HepG2 (cell line): ENCODE measurements around the gene TLX3. TPM values are rescaled to one million over a fixed set of nuclear protein-coding genes. Genes with fewer than 3 reads are reported as not detected.
A peak's percentile ranks its signal among the peaks of the same experiment; 100 is the strongest.

Source experiments
- ATAC-seq: fragments of 200-7000 bp; cut with Tn5 transposase; 3 replicates; pipeline ENCODE4 v1.9.1; 2020; ENCODE audit warnings: mild to moderate bottlenecking, moderate library complexity
- BruUV-seq: library from RNA; stranded (reverse); fragments of 400-500 nt; replicated peaks from 2 replicates; lab custom pipeline; 2021; lab: Mats Ljungman, UMichigan
- CTCF ChIA-PET: fragments of 300-600 bp; formaldehyde crosslinking; extraction: SDS; loops from one replicate; lab custom pipeline; 2021; ENCODE audit warnings: low total read pairs, inconsistent platforms, low intra/inter-chr PET ratio; lab: Yijun Ruan, JAX
- POLR2A ChIA-PET: fragments of 350-600 bp; sonication (Branson Sonifier 250); formaldehyde crosslinking; loops from one replicate; lab custom pipeline; 2020; ENCODE audit warnings: antibody characterized with exemption, inconsistent platforms; lab: Yijun Ruan, JAX
- DNase-seq: peaks from one replicate; pipeline ENCODE4 v3.0.0-alpha.2; 2015; ENCODE audit warnings: low spot score
- FAIRE-seq: peaks from 3 replicates; lab custom pipeline; 2011; peaks lifted over from hg19 to GRCh38; lab: Jason Lieb, UNC
- H2AFZ ChIP-seq: one replicate; pipeline ENCODE4 v1.6.1; 2011; ENCODE audit warnings: low read length, inconsistent platforms
- H3K27ac ChIP-seq: fragments of 300-600 bp; 3 replicates; pipeline ENCODE4 v1.8.0; 2011; ENCODE audit warnings: mixed run types, mild to moderate bottlenecking, mixed read lengths, low read length, inconsistent platforms; ENCODE audit not compliant: insufficient read depth; ENCODE audit errors: extremely low read length
- H3K27me3 ChIP-seq, 2 experiments: fragments of 200-600 bp in 1 of 2; 2 replicates in 1 of 2; 3 replicates in 1 of 2; pipeline versions ENCODE4 v1.6.0 to v1.8.0; 2011; ENCODE audit warnings: low read length in 2 of 2, mild to moderate bottlenecking in 2 of 2, moderate library complexity in 2 of 2, inconsistent platforms in 1 of 2; ENCODE audit not compliant: insufficient read depth in 2 of 2, control insufficient read depth in 1 of 2
- H3K36me3 ChIP-seq, 2 experiments: fragments of 200-600 bp in 1 of 2; replicated peaks in 1 of 2; 2 replicates in 1 of 2; 3 replicates in 1 of 2; pipeline versions ENCODE4 v1.5.1 to v1.8.0; 2011; ENCODE audit warnings: low read length in 2 of 2, inconsistent platforms in 1 of 2; ENCODE audit not compliant: insufficient read depth in 2 of 2, control insufficient read depth in 1 of 2
- H3K4me1 ChIP-seq: 2 replicates; pipeline ENCODE4 v1.5.1; 2012; ENCODE audit warnings: low read length, inconsistent platforms; ENCODE audit not compliant: insufficient read depth
- H3K4me2 ChIP-seq: 2 replicates; pipeline ENCODE4 v1.6.0; 2011; ENCODE audit warnings: low read depth, low read length, inconsistent platforms
- H3K4me3 ChIP-seq, 3 experiments: fragments of 200-600 bp in 1 of 3; sonication (generic), shearing (Covaris generic) in 1 of 3; replicated peaks in 1 of 3; 2 replicates each; pipeline ENCODE4 v1.5.1; 2011 to 2016; ENCODE audit warnings: low read length in 3 of 3, inconsistent platforms in 2 of 3, low read depth in 2 of 3, mild to moderate bottlenecking in 2 of 3, control low read depth in 1 of 3, mixed read lengths in 1 of 3; ENCODE audit not compliant: insufficient read depth in 1 of 3
- H3K79me2 ChIP-seq: one replicate; pipeline ENCODE4 v1.6.1; 2011; ENCODE audit warnings: low read length, inconsistent platforms; ENCODE audit not compliant: insufficient read depth
- H3K9ac ChIP-seq: 2 replicates; pipeline ENCODE4 v1.6.0; 2011; ENCODE audit warnings: mild to moderate bottlenecking, low read depth, low read length, inconsistent platforms; ENCODE audit not compliant: insufficient read depth
- H3K9me3 ChIP-seq: 2 replicates; pipeline ENCODE4 v1.5.1; 2012; ENCODE audit warnings: mild to moderate bottlenecking, low read length
- H4K20me1 ChIP-seq: 2 replicates; pipeline ENCODE4 v1.6.0; 2011; ENCODE audit warnings: inconsistent platforms, mild to moderate bottlenecking, low read length, moderate library complexity; ENCODE audit not compliant: insufficient read depth
- CAMTA2 ChIP-seq: sonication (generic); formaldehyde crosslinking; IDR thresholded peaks from 2 replicates; pipeline ENCODE4 v1.4.0; 2020; ENCODE audit warnings: mild to moderate bottlenecking, missing genetic modification reagents, borderline replicate concordance
- HNRNPL ChIP-seq: fragments of 200-400 bp; formaldehyde crosslinking; IDR thresholded peaks from 2 replicates; pipeline ENCODE4 v1.6.1; 2017; ENCODE audit warnings: mild to moderate bottlenecking, low read depth, low read length
- IRF2 ChIP-seq: IDR thresholded peaks from 2 replicates; pipeline ENCODE4 v1.6.1; 2018; ENCODE audit warnings: missing genetic modification reagents, missing compliant biosample characterization
- MAFF ChIP-seq: IDR thresholded peaks from 2 replicates; pipeline ENCODE4 v1.6.1; 2011; ENCODE audit warnings: low read depth, low read length, improper control_type of control experiment
- MAFK ChIP-seq, 2 experiments: IDR thresholded peaks in 1 of 2; conservative IDR thresholded peaks in 1 of 2; 2 replicates each; pipeline ENCODE4 v1.6.1; 2011; ENCODE audit warnings: improper control_type of control experiment in 2 of 2, low read length in 2 of 2
- NONO ChIP-seq, 2 experiments: fragments of 450-650 bp in 1 of 2; sonication (generic) in 1 of 2; formaldehyde crosslinking in 1 of 2; IDR thresholded peaks in 1 of 2; conservative IDR thresholded peaks in 1 of 2; 2 replicates each; pipeline versions ENCODE4 v1.6.1 to v1.8.0; 2017 to 2022; ENCODE audit warnings: mild to moderate bottlenecking in 1 of 2, missing genetic modification reagents in 1 of 2, moderate library complexity in 1 of 2
- ONECUT2 ChIP-seq: sonication (generic); formaldehyde crosslinking; IDR thresholded peaks from 2 replicates; pipeline ENCODE4 v1.4.0; 2020; ENCODE audit warnings: missing genetic modification reagents
- SNRNP70 ChIP-seq: fragments of 200-400 bp; formaldehyde crosslinking; IDR thresholded peaks from 2 replicates; pipeline ENCODE4 v1.6.1; 2017; ENCODE audit warnings: mild to moderate bottlenecking, low read depth, low read length, moderate library complexity
- ZNF121 ChIP-seq: sonication (generic); formaldehyde crosslinking; IDR thresholded peaks from 2 replicates; pipeline ENCODE4 v1.5.0; 2020; ENCODE audit warnings: mild to moderate bottlenecking, missing genetic modification reagents
- ZNF609 ChIP-seq: sonication (generic); formaldehyde crosslinking; IDR thresholded peaks from 2 replicates; pipeline ENCODE4 v1.4.0; 2020; ENCODE audit warnings: mild to moderate bottlenecking, missing genetic modification reagents, borderline replicate concordance
- ZNF747 ChIP-seq: sonication (generic); formaldehyde crosslinking; IDR thresholded peaks from 2 replicates; pipeline ENCODE4 v1.8.1; 2023; ENCODE audit warnings: missing genetic modification reagents, mild to moderate bottlenecking, borderline replicate concordance
- ZNF775 ChIP-seq: sonication (generic); formaldehyde crosslinking; IDR thresholded peaks from 2 replicates; pipeline ENCODE4 v1.4.0; 2020; ENCODE audit warnings: missing genetic modification reagents, mild to moderate bottlenecking, moderate library complexity, borderline replicate concordance
- WGBS: methylation state at CpG from one replicate; pipeline ENCODE4 v1.1.6; 2017; ENCODE audit warnings: low lambda C conversion rate; 5-methylcytosine and 5-hydroxymethylcytosine counted together
- in situ Hi-C: cut with HindIII; loops from 2 replicates; pipeline ENCODE4 v1.10.0; 2017; ENCODE audit warnings: low pct_unique_long_range_greater_than_20kb; ENCODE audit not compliant: extremely low pct_ligation_motif_present
- intact Hi-C: fragments of 100-400 bp; cut with micrococcal nuclease; formaldehyde crosslinking; loops from one replicate; pipeline ENCODE4 v1.10.0; 2022; ENCODE audit not compliant: unreplicated experiment
- polyA plus RNA-seq, 8 experiments: library from polyadenylated mRNA; depleted of rRNA in 3 of 8; stranded (reverse) in 7 of 8; unstranded in 1 of 8; fragments of >200 nt; fragmentation: Illumina TruSeq in 4 of 8; extraction: Trizol in 4 of 8; gene quantifications; 2 replicates each; pipeline versions ENCODE4 v1.2.1 to v1.2.3, GENCODE V29; 2011 to 2016; ENCODE audit warnings: low read depth in 4 of 8, missing spikeins in 1 of 8, mixed read lengths in 1 of 8; ENCODE audit not compliant: insufficient read depth in 1 of 8
- total RNA-seq, 5 experiments: library from RNA; depleted of rRNA; stranded (reverse); fragments of >200 nt; fragmentation: Illumina TruSeq; extraction: Trizol; gene quantifications; 2 replicates each; pipeline ENCODE4 v1.2.3, GENCODE V29; 2016; ENCODE audit warnings: low read depth in 1 of 5

TLX3 gene
- total and polyA plus RNA-seq, 2 of the 13 experiments (the other 11 are each of a cell fraction or from before 2014, with no cell fraction given) = not detected

- no peak for TF ChIP-seq ONECUT2 (CRISPR knock-in tag)
- no peak for TF ChIP-seq ZNF121 (CRISPR knock-in tag)
- TF ChIP-seq MAFF = no peak
Observed at GRCh38 chr5:171321447-171321846, 12.4 kb downstream of the TLX3 start (continued).

GRCh38 chr5:171322527-171322926, 13.5 kb downstream of the TLX3 start:
- H3K27me3 ChIP-seq = peaks cover 2 to 27% of the 10 kb centered on the region in 2 experiments; a peak in 3 of 5 replicates
- H2AFZ ChIP-seq = no peak overlapping the region
- no peaks in the 10 kb centered on the region for H3K4me1 ChIP-seq
- in situ Hi-C loops = no loop called here
- ChIA-PET POLR2A (no interaction called here), CTCF (no interaction called here)
- 45% methylated on average over 5 of the region's 5 CpGs for WGBS
- no peaks in the 10 kb centered on the region for H3K79me2 ChIP-seq
- BruUV-seq = no TSS peak
- intact Hi-C loops = no loop called here
- H3K4me2 ChIP-seq = no peak overlapping the region
- DNase-seq = no peak
- no peak for TF ChIP-seq HNRNPL
- TF ChIP-seq SNRNP70 = no peak
- no peak for TF ChIP-seq IRF2
- TF ChIP-seq NONO (IDR thresholded peaks at IDR 0.05) = no peak
- TF ChIP-seq NONO (CRISPR knock-in tag; conservative IDR thresholded peaks at IDR 0.05) = no peak
- no peak for TF ChIP-seq CAMTA2
- no peak for TF ChIP-seq ZNF775
- H4K20me1 ChIP-seq = no peaks in the 10 kb centered on the region
- H3K36me3 ChIP-seq = no peaks in the 10 kb centered on the region
- no peak for FAIRE-seq
- H3K9ac ChIP-seq = no peak overlapping the region
- ATAC-seq = no peak
- no peaks in the 10 kb centered on the region for H3K9me3 ChIP-seq
- H3K4me3 ChIP-seq = no peak overlapping the region
- no peak overlapping the region for H3K27ac ChIP-seq

- no peak overlapping the region for H2AFZ ChIP-seq
- no peak overlapping the region for H3K27ac ChIP-seq
- TF ChIP-seq ZNF609 (no peak), MAFK (conservative IDR thresholded peaks at IDR 0.05 in 1 of 2, IDR thresholded peaks at IDR 0.05 in 1 of 2; ENCODE audit: low read length in 2 of 2) (peak; percentile 56 to 82; a peak in 3 of 4 replicates), MAFF (peak; percentile 76), ZNF747 (no peak)
- DNase-seq (no peak), FAIRE-seq (no peak), ATAC-seq (no peak)
- no peaks in the 10 kb centered on the region for H4K20me1 ChIP-seq
- intact Hi-C loops (no loop called here), in situ Hi-C loops (no loop called here)
- no peak overlapping the region for H3K9ac ChIP-seq
- H3K27me3 ChIP-seq = peaks cover 2 to 24% of the 10 kb centered on the region in 2 experiments; a peak in 3 of 5 replicates
- H3K79me2 ChIP-seq = no peaks in the 10 kb centered on the region
- ChIA-PET POLR2A (no interaction called here), CTCF (no interaction called here)
- H3K4me2 ChIP-seq = no peak overlapping the region
- no peaks in the 10 kb centered on the region for H3K36me3 ChIP-seq
- WGBS = 7% methylated on average over 3 of the region's 3 CpGs
- no peaks in the 10 kb centered on the region for H3K4me1 ChIP-seq
- BruUV-seq = no TSS peak
- no peak overlapping the region for H3K4me3 ChIP-seq
- H3K9me3 ChIP-seq = no peaks in the 10 kb centered on the region
Observed at GRCh38 chr5:171323007-171323406, 14.0 kb downstream of the TLX3 start.
